ENCODE measurements around the gene ANXA4. TPM values are rescaled to one million over a fixed set of nuclear protein-coding genes. Genes with fewer than 3 reads are reported as not detected.
A peak's percentile ranks its signal among the peaks of the same experiment; 100 is the strongest.
"Not testable (repeated sequence)": the region's sequence is repeated elsewhere in the genome, so short reads cannot be mapped to it uniquely, and the experiment has no call there.

ANXA4 gene
- total RNA-seq, 1 donor from 2014 or later = 22.5 TPM

- intact Hi-C loops (cut with DNase I) = no loop called here
- ATAC-seq (ENCODE audit: poor library complexity) = peak; percentile 78
- DNase-seq = no peak
Measured at GRCh38 chr2:69770193-69770702, 28.3 kb downstream of the ANXA4 start.

- no peak for ATAC-seq (ENCODE audit: poor library complexity)
Measured at GRCh38 chr2:69770747-69771146, 28.8 kb downstream of the ANXA4 start.

GRCh38 chr2:69771461-69771860, 29.5 kb downstream of the ANXA4 start:
- ATAC-seq (ENCODE audit: poor library complexity) (no peak), DNase-seq (no peak)
- intact Hi-C loops (cut with DNase I) = no loop called here

More at GRCh38 chr2:69770747-69771146, 28.8 kb downstream of the ANXA4 start:
- no peak for DNase-seq
- intact Hi-C loops (cut with DNase I) = no loop called here

- ATAC-seq (ENCODE audit: poor library complexity) (no peak), DNase-seq (no peak)
- intact Hi-C loops (cut with DNase I) = no loop called here
Measured at GRCh38 chr2:69773206-69773605, 31.3 kb downstream of the ANXA4 start.

GRCh38 chr2:69774258-69774983, 32.5 kb downstream of the ANXA4 start:
- DNase-seq; intact Hi-C loops (cut with DNase I); ATAC-seq (ENCODE audit: poor library complexity): not testable (repeated sequence)

- ATAC-seq (ENCODE audit: poor library complexity) (no peak), DNase-seq (no peak)
- intact Hi-C loops (cut with DNase I) = no loop called here
Measured at GRCh38 chr2:69774984-69775982, 33.3 kb downstream of the ANXA4 start.

GRCh38 chr2:69776886-69777785, 35.2 kb downstream of the ANXA4 start:
- ATAC-seq (ENCODE audit: poor library complexity) (no peak), DNase-seq (no peak)
- intact Hi-C loops (cut with DNase I) = no loop called here

- ATAC-seq (ENCODE audit: poor library complexity) (no peak), DNase-seq (no peak)
- intact Hi-C loops (cut with DNase I) = no loop called here
Measured at GRCh38 chr2:69777786-69778105, 35.8 kb downstream of the ANXA4 start.

- intact Hi-C loops (cut with DNase I) = no loop called here
- ATAC-seq (ENCODE audit: poor library complexity) = no peak
- DNase-seq = no peak
Measured at GRCh38 chr2:69779258-69780001, 37.5 kb downstream of the ANXA4 start.

- no peak for ATAC-seq (ENCODE audit: poor library complexity)
- intact Hi-C loops (cut with DNase I) = no loop called here
- no peak for DNase-seq
Measured at GRCh38 chr2:69780921-69781320, 39.0 kb downstream of the ANXA4 start.

GRCh38 chr2:69781321-69782248, 39.7 kb downstream of the ANXA4 start:
- DNase-seq (no peak), ATAC-seq (ENCODE audit: poor library complexity) (no peak)
- intact Hi-C loops (cut with DNase I) = no loop called here

GRCh38 chr2:69784228-69784627, 42.3 kb downstream of the ANXA4 start:
- no peak for ATAC-seq (ENCODE audit: poor library complexity)
- intact Hi-C loops (cut with DNase I) = no loop called here

GRCh38 chr2:69785358-69785757, 43.4 kb downstream of the ANXA4 start:
- ATAC-seq (ENCODE audit: poor library complexity) (no peak), DNase-seq (no peak)
- intact Hi-C loops (cut with DNase I) = no loop called here

More at GRCh38 chr2:69784228-69784627, 42.3 kb downstream of the ANXA4 start:
- DNase-seq = no peak

GRCh38 chr2:69786052-69786560, 44.2 kb downstream of the ANXA4 start:
- DNase-seq (no peak), ATAC-seq (ENCODE audit: poor library complexity) (no peak)
- intact Hi-C loops (cut with DNase I) = no loop called here

- intact Hi-C loops (cut with DNase I) = no loop called here
- DNase-seq = no peak
- ATAC-seq (ENCODE audit: poor library complexity) = no peak
Measured at GRCh38 chr2:69789175-69789721, 47.3 kb downstream of the ANXA4 start.

- DNase-seq = no peak
- intact Hi-C loops (cut with DNase I) = no loop called here
- peak; percentile 20 for ATAC-seq (ENCODE audit: poor library complexity)
Measured at GRCh38 chr2:69789772-69790600, 48.1 kb downstream of the ANXA4 start.

All from Right ventricle myocardium superior (tissue), 1 donor.